ENCODE data around the gene IFT122. TPM values are rescaled to one million over a fixed set of nuclear protein-coding genes. Genes with fewer than 3 reads are reported as not detected.
"Not testable (repeated sequence)": the region's sequence is repeated elsewhere in the genome, so short reads cannot be mapped to it uniquely, and the experiment has no call there.

IFT122 gene
- total RNA-seq, 5 donors from 2014 or later (not counting 1 experiment from before 2014, with no cell fraction given) = 15.0 to 23.9 (median 18.1) TPM

- H3K27me3 ChIP-seq (replicated peaks in 1 of 2; ENCODE audit: control insufficient read depth in 2 of 2, extremely low read depth in 1 of 2, insufficient read depth in 2 of 2, low read length in 1 of 2) = no peaks in the 10 kb centered on the region
- peaks cover 0 to 6% of the 10 kb centered on the region in 2 experiments for H3K4me1 ChIP-seq (ENCODE audit: control insufficient read depth in 1 of 2, extremely low read depth in 1 of 2, insufficient read depth in 2 of 2, low read length in 2 of 2)
- Mint-ChIP-seq H3K4me1 (peaks cover 0 to 11% (median 5%) of the 10 kb centered on the region in 3 donors), H3K27me3 (no peaks in the 10 kb centered on the region), H3K27ac (no peak overlapping the region), H3K4me3 (no peak overlapping the region), H3K36me3 (no peaks in the 10 kb centered on the region), H3K9me3 (no peaks in the 10 kb centered on the region)
- 89% methylated on average over 3 of the region's 8 CpGs for WGBS (ENCODE audit: insufficient coverage)
- no peaks in the 10 kb centered on the region for H3K9me3 ChIP-seq
- ChIA-PET POLR2A (no interaction called here), CTCF (no interaction called here)
- no peak overlapping the region for H3K27ac ChIP-seq (ENCODE audit: low read length)
- no peaks in the 10 kb centered on the region for H3K36me3 ChIP-seq (ENCODE audit: control insufficient read depth in 2 of 2, extremely low read depth in 1 of 2, insufficient read depth in 1 of 2, low read length in 1 of 2)
- H3K4me3 ChIP-seq (ENCODE audit: control insufficient read depth in 1 of 2, extremely low read depth in 1 of 2, low read length in 1 of 2) = no peak overlapping the region
- no peak for ATAC-seq (replicated peaks in 1 of 4)
- no peak for DNase-seq
These were observed 35.9 kb upstream of the IFT122 start for GRCh38 chr3:129404130-129404529.

- Mint-ChIP-seq H3K4me1 (peaks cover 0 to 6% (median under 1%) of the 10 kb centered on the region in 3 donors), H3K4me3 (no peak overlapping the region), H3K9me3 (no peaks in the 10 kb centered on the region), H3K27ac (no peak overlapping the region), H3K27me3 (no peaks in the 10 kb centered on the region), H3K36me3 (no peaks in the 10 kb centered on the region)
- ATAC-seq (replicated peaks in 1 of 4) (no peak), DNase-seq (no peak)
- H3K4me1 ChIP-seq (ENCODE audit: control insufficient read depth in 1 of 2, extremely low read depth in 1 of 2, insufficient read depth in 2 of 2, low read length in 2 of 2) = peaks cover 0 to 6% of the 10 kb centered on the region in 2 experiments
- no peaks in the 10 kb centered on the region for H3K9me3 ChIP-seq
- ChIA-PET POLR2A (no interaction called here), CTCF (no interaction called here)
- H3K36me3 ChIP-seq (ENCODE audit: control insufficient read depth in 2 of 2, extremely low read depth in 1 of 2, insufficient read depth in 1 of 2, low read length in 1 of 2) = no peaks in the 10 kb centered on the region
- WGBS (ENCODE audit: insufficient coverage) = 82% methylated on average over 4 of the region's 5 CpGs
- no peak overlapping the region for H3K4me3 ChIP-seq (ENCODE audit: control insufficient read depth in 1 of 2, extremely low read depth in 1 of 2, low read length in 1 of 2)
- H3K27me3 ChIP-seq (replicated peaks in 1 of 2; ENCODE audit: control insufficient read depth in 2 of 2, extremely low read depth in 1 of 2, insufficient read depth in 2 of 2, low read length in 1 of 2) = no peaks in the 10 kb centered on the region
- no peak overlapping the region for H3K27ac ChIP-seq (ENCODE audit: low read length)
These were observed 35.4 kb upstream of the IFT122 start for GRCh38 chr3:129404610-129405009.

DNA sequence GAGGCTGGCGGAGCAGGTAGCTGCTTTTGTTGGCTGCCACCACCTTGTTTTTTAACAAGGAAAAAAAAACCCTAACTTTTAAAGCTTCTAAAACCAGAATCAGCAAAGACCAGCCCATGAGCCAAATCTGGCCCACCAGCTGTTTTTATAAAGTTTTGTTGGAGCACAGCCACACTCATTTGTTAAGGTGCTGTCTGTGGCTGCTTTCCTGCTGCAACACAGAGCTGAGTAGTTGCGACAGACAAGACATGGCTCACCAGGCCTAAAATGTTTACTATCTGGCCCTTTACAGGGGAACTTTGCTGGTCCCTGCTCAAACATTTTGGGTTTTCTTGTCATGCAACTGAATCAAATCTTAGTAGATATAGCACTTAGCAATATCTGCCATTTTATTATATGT, 30.5 kb upstream of the IFT122 start:
- Mint-ChIP-seq H3K36me3 (no peaks in the 10 kb centered on the region), H3K4me3 (no peak overlapping the region), H3K27me3 (peaks cover 0 to 7% of the 10 kb centered on the region in 2 donors), H3K4me1 (no peaks in the 10 kb centered on the region), H3K9me3 (no peaks in the 10 kb centered on the region), H3K27ac (no peak overlapping the region)
- H3K9me3 ChIP-seq = no peaks in the 10 kb centered on the region
- POLR2A ChIA-PET = interaction anchor here in 1 of 2 donors (0.6 kb wide), 1 partner anchor 785 kb away, joined by 5 read pairs; no protein-coding TSS in a partner anchor
- H3K27me3 ChIP-seq (replicated peaks in 1 of 2; ENCODE audit: control insufficient read depth in 2 of 2, extremely low read depth in 1 of 2, insufficient read depth in 2 of 2, low read length in 1 of 2) = peaks cover 0 to 11% of the 10 kb centered on the region in 2 experiments
- no peak overlapping the region for H3K27ac ChIP-seq (ENCODE audit: low read length)
- ATAC-seq (replicated peaks in 1 of 4) (no peak), DNase-seq (no peak)
- no peaks in the 10 kb centered on the region for H3K36me3 ChIP-seq (ENCODE audit: control insufficient read depth in 2 of 2, extremely low read depth in 1 of 2, insufficient read depth in 1 of 2, low read length in 1 of 2)
- CTCF ChIA-PET = interaction anchor here in 1 of 2 donors (0.7 kb wide), 1 partner anchor 8 kb away, joined by 3 read pairs; no protein-coding TSS in a partner anchor
- no peaks in the 10 kb centered on the region for H3K4me1 ChIP-seq (ENCODE audit: control insufficient read depth in 1 of 2, extremely low read depth in 1 of 2, insufficient read depth in 2 of 2, low read length in 2 of 2)
- no peak overlapping the region for H3K4me3 ChIP-seq (ENCODE audit: control insufficient read depth in 1 of 2, extremely low read depth in 1 of 2, low read length in 1 of 2)
- WGBS (ENCODE audit: insufficient coverage) = 93% methylated on average over 1 of the region's 2 CpGs

DNA sequence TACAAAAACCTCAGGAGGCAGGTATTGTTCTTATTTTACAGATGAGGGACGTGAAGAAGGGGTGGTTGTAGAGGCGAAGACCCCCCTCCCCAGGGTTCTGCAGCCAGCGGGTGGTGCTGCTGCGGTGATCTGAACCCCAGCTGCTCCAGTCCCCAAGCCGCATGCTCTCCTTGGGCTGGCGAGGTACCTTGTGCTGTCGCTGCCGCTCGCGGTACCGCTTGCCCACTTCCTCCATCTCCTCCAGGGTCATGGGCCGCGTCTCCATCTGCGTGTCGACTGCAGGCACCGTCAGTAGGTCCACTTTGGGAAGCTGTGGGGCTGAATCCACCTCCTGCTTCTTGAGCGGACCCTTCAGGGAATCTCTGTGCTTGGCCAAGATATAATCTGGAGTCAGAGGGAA, 29.1 kb upstream of the IFT122 start:
- ATAC-seq (replicated peaks in 1 of 4) = no peak
- no peaks in the 10 kb centered on the region for H3K9me3 Mint-ChIP-seq
- no peaks in the 10 kb centered on the region for H3K4me1 Mint-ChIP-seq
- 82% methylated on average over 12 of the region's 17 CpGs for WGBS (ENCODE audit: insufficient coverage)
- H3K27me3 Mint-ChIP-seq = peaks cover 0 to 7% of the 10 kb centered on the region in 2 donors
- Histone ChIP-seq H3K27me3 (replicated peaks in 1 of 2; ENCODE audit: control insufficient read depth in 2 of 2, extremely low read depth in 1 of 2, insufficient read depth in 2 of 2, low read length in 1 of 2) (peaks cover 0 to 11% of the 10 kb centered on the region in 2 experiments), H3K27ac (ENCODE audit: low read length) (no peak overlapping the region), H3K9me3 (no peaks in the 10 kb centered on the region), H3K4me1 (ENCODE audit: control insufficient read depth in 1 of 2, extremely low read depth in 1 of 2, insufficient read depth in 2 of 2, low read length in 2 of 2) (no peaks in the 10 kb centered on the region), H3K36me3 (ENCODE audit: control insufficient read depth in 2 of 2, extremely low read depth in 1 of 2, insufficient read depth in 1 of 2, low read length in 1 of 2) (no peaks in the 10 kb centered on the region), H3K4me3 (ENCODE audit: control insufficient read depth in 1 of 2, extremely low read depth in 1 of 2, low read length in 1 of 2) (no peak overlapping the region)
- ChIA-PET CTCF (no interaction called here), POLR2A (no interaction called here)
- no peaks in the 10 kb centered on the region for H3K36me3 Mint-ChIP-seq
- DNase-seq = no peak
- no peak overlapping the region for H3K27ac Mint-ChIP-seq
- H3K4me3 Mint-ChIP-seq = no peak overlapping the region

GRCh38 chr3:129412542-129413198, 27.4 kb upstream of the IFT122 start:
- no peak overlapping the region for H3K27ac ChIP-seq (ENCODE audit: low read length)
- CTCF ChIA-PET = no interaction called here
- H3K36me3 ChIP-seq (ENCODE audit: control insufficient read depth in 2 of 2, extremely low read depth in 1 of 2, insufficient read depth in 1 of 2, low read length in 1 of 2) = no peaks in the 10 kb centered on the region
- H3K9me3 Mint-ChIP-seq = no peaks in the 10 kb centered on the region
- 82% methylated on average over 5 of the region's 6 CpGs for WGBS (ENCODE audit: insufficient coverage)
- H3K36me3 Mint-ChIP-seq = no peaks in the 10 kb centered on the region
- H3K9me3 ChIP-seq = no peaks in the 10 kb centered on the region
- H3K4me1 Mint-ChIP-seq = no peaks in the 10 kb centered on the region
- no peak for ATAC-seq (replicated peaks in 1 of 4)
- DNase-seq = no peak
- peaks cover 0 to 7% of the 10 kb centered on the region in 2 donors for H3K27me3 Mint-ChIP-seq
- no peak overlapping the region for H3K4me3 ChIP-seq (ENCODE audit: control insufficient read depth in 1 of 2, extremely low read depth in 1 of 2, low read length in 1 of 2)
- H3K27me3 ChIP-seq (replicated peaks in 1 of 2; ENCODE audit: control insufficient read depth in 2 of 2, extremely low read depth in 1 of 2, insufficient read depth in 2 of 2, low read length in 1 of 2) = peaks cover 0 to 11% of the 10 kb centered on the region in 2 experiments
- no peak overlapping the region for H3K27ac Mint-ChIP-seq
- H3K4me1 ChIP-seq (ENCODE audit: control insufficient read depth in 1 of 2, extremely low read depth in 1 of 2, insufficient read depth in 2 of 2, low read length in 2 of 2) = no peaks in the 10 kb centered on the region
- no peak overlapping the region for H3K4me3 Mint-ChIP-seq
- POLR2A ChIA-PET = interaction anchor here in 1 of 2 donors (1.0 kb wide), 1 partner anchor 27 kb away, joined by 3 read pairs; the partner anchor contains the start of gene MBD4

DNA sequence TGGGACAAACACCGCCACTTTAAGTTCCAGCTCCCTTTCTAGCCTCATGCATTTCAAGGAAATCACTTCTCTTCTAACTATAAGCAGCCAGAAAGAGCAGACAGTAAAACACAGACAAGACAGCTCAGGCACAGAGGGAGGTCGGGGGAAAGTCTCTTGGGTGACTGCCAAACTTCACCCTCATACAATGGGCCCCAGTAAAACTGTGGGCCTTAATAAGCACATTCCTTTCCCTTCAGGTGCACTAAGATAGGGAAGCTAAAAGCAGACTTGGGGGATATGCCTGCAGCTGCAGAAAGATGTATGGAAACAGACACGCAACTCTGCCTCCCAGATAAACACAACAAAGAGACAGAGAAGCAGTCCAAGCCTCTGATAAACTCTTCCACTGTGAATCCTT, 26.8 kb upstream of the IFT122 start:
- CTCF ChIA-PET; H3K27me3 Mint-ChIP-seq; H3K4me1 ChIP-seq (ENCODE audit: control insufficient read depth in 1 of 2, extremely low read depth in 1 of 2, insufficient read depth in 2 of 2, low read length in 2 of 2); H3K4me1 Mint-ChIP-seq; H3K27ac ChIP-seq (ENCODE audit: low read length); H3K27ac Mint-ChIP-seq; DNase-seq; H3K36me3 ChIP-seq (ENCODE audit: control insufficient read depth in 2 of 2, extremely low read depth in 1 of 2, insufficient read depth in 1 of 2, low read length in 1 of 2); ATAC-seq (replicated peaks in 1 of 4); H3K4me3 ChIP-seq (ENCODE audit: control insufficient read depth in 1 of 2, extremely low read depth in 1 of 2, low read length in 1 of 2); H3K9me3 Mint-ChIP-seq; H3K4me3 Mint-ChIP-seq; H3K9me3 ChIP-seq; H3K36me3 Mint-ChIP-seq: not testable (repeated sequence)
- peaks cover 0 to 11% of the 10 kb centered on the region in 2 experiments for H3K27me3 ChIP-seq (replicated peaks in 1 of 2; ENCODE audit: control insufficient read depth in 2 of 2, extremely low read depth in 1 of 2, insufficient read depth in 2 of 2, low read length in 1 of 2)
- POLR2A ChIA-PET = interaction anchor here in 1 of 2 donors (1.0 kb wide), 1 partner anchor 26 kb away, joined by 3 read pairs; the partner anchor contains the start of gene MBD4
- 71% methylated on average over 1 of the region's 3 CpGs for WGBS (ENCODE audit: insufficient coverage)

Measured in T-cell (primary cell).